Measurements from ENCODE around the gene NDUFA7. TPM values are rescaled to one million over a fixed set of nuclear protein-coding genes. Genes with fewer than 3 reads are reported as not detected.
A peak's percentile ranks its signal among the peaks of the same experiment; 100 is the strongest.

NDUFA7 gene
- total RNA-seq, 1 donor from 2014 or later = 134 TPM

GRCh38 chr19:8324186-8325050 is 3.2 kb upstream of the NDUFA7 start:
- Histone ChIP-seq H3K36me3 (peaks cover 28% of the 10 kb centered on the region), H3K27ac (replicated peaks) (peak overlapping the region; percentile 50), H3K9me3 (replicated peaks) (peaks cover 4% of the 10 kb centered on the region), H3K4me1 (peaks cover 59% of the 10 kb centered on the region), H3K27me3 (ENCODE audit: low read depth) (no peaks in the 10 kb centered on the region), H3K4me3 (no peak overlapping the region)
- TF ChIP-seq CTCF (IDR thresholded peaks at IDR 0.05; ENCODE audit: borderline replicate concordance) = peak; percentile 22
- intact Hi-C loops (cut with micrococcal nuclease) = no loop called here
- DNase-seq = no peak

GRCh38 chr19:8323781-8324185 is 2.6 kb upstream of the NDUFA7 start:
- peak overlapping the region; percentile 50 for H3K27ac ChIP-seq (replicated peaks)
- no peak for TF ChIP-seq CTCF (IDR thresholded peaks at IDR 0.05; ENCODE audit: borderline replicate concordance)
- H3K9me3 ChIP-seq (replicated peaks) = peaks cover 4% of the 10 kb centered on the region
- no peaks in the 10 kb centered on the region for H3K27me3 ChIP-seq (ENCODE audit: low read depth)
- DNase-seq = no peak
- no peak overlapping the region for H3K4me3 ChIP-seq
- intact Hi-C loops (cut with micrococcal nuclease) = no loop called here
- peaks cover 28% of the 10 kb centered on the region for H3K36me3 ChIP-seq
- peaks cover 60% of the 10 kb centered on the region for H3K4me1 ChIP-seq

GRCh38 chr19:8322638-8322997 is 1.4 kb upstream of the NDUFA7 start:
- Histone ChIP-seq H3K36me3 (peaks cover 28% of the 10 kb centered on the region), H3K27ac (replicated peaks) (peak overlapping the region; percentile 91), H3K4me3 (peak overlapping the region; percentile 79), H3K4me1 (peaks cover 60% of the 10 kb centered on the region), H3K9me3 (replicated peaks) (peaks cover 4% of the 10 kb centered on the region), H3K27me3 (ENCODE audit: low read depth) (no peaks in the 10 kb centered on the region)
- TF ChIP-seq CTCF (IDR thresholded peaks at IDR 0.05; ENCODE audit: borderline replicate concordance) = no peak
- intact Hi-C loops (cut with micrococcal nuclease) = no loop called here
- no peak for DNase-seq

- intact Hi-C loops (cut with micrococcal nuclease) = no loop called here
- H3K4me3 ChIP-seq = peak overlapping the region; percentile 79
- H3K36me3 ChIP-seq = peaks cover 28% of the 10 kb centered on the region
- DNase-seq = no peak
- H3K27ac ChIP-seq (replicated peaks) = peak overlapping the region; percentile 91
- peaks cover 64% of the 10 kb centered on the region for H3K4me1 ChIP-seq
- peaks cover 4% of the 10 kb centered on the region for H3K9me3 ChIP-seq (replicated peaks)
- H3K27me3 ChIP-seq (ENCODE audit: low read depth) = no peaks in the 10 kb centered on the region
- TF ChIP-seq CTCF (IDR thresholded peaks at IDR 0.05; ENCODE audit: borderline replicate concordance) = no peak
Measured at GRCh38 chr19:8321986-8322637, 937 bp upstream of the NDUFA7 start.

- no peak for DNase-seq
- Histone ChIP-seq H3K27me3 (ENCODE audit: low read depth) (no peaks in the 10 kb centered on the region), H3K36me3 (peaks cover 29% of the 10 kb centered on the region), H3K27ac (replicated peaks) (peak overlapping the region; percentile 91), H3K4me3 (peak overlapping the region; percentile 79), H3K9me3 (replicated peaks) (no peaks in the 10 kb centered on the region), H3K4me1 (peaks cover 74% of the 10 kb centered on the region)
- no peak for TF ChIP-seq CTCF (IDR thresholded peaks at IDR 0.05; ENCODE audit: borderline replicate concordance)
- intact Hi-C loops (cut with micrococcal nuclease) = no loop called here
Measured at GRCh38 chr19:8320564-8321066, 560 bp downstream of the NDUFA7 start.

All from left ventricle myocardium inferior (tissue), 1 donor.